Gastrocnemius medialis (tissue), 4 donors: ENCODE results near the gene MEGF11.

Experiments
- POLR2A ChIP-seq, 2 donors: fragments of 450-650 bp; IDR thresholded peaks; one replicate each; pipeline ENCODE4 v1.6.1; 2017; ENCODE audit warnings: antibody characterized with exemption in 2 of 2, mild to moderate bottlenecking in 2 of 2, moderate library complexity in 2 of 2
- TF ChIP-seq, protein P1 (sequence below), 5 experiments: fragments of 450-650 bp in 3 of 5; fragments of 200-600 bp in 2 of 5; sonication (generic) in 2 of 5; IDR thresholded peaks in 4 of 5; conservative IDR thresholded peaks in 1 of 5; 1 replicate in 4 of 5; 2 replicates in 1 of 5; pipeline ENCODE4 v1.5.1; 2016 to 2019; ENCODE audit warnings: antibody characterized with exemption in 5 of 5, mild to moderate bottlenecking in 3 of 5, moderate library complexity in 3 of 5

DNA sequence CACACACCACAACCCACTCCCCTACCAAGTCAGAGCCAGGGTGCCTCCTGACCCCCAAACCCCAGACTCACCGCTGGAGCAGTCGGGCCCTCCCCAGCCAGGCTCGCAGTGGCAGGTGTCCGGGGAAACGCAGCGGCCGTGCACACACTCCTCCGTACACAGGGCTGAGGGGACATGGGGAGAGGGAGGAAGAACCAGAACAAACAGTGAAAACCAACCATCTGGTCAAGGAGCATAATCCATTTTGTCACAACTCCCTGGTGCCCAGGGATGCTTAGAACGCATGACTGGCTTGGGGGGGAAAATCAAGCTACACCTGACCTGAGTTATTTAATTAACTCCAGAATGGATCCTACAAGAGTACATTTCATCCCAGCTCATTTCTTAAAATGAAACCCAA, 159.2 kb downstream of the MEGF11 start:
- TF ChIP-seq, protein P1, sequence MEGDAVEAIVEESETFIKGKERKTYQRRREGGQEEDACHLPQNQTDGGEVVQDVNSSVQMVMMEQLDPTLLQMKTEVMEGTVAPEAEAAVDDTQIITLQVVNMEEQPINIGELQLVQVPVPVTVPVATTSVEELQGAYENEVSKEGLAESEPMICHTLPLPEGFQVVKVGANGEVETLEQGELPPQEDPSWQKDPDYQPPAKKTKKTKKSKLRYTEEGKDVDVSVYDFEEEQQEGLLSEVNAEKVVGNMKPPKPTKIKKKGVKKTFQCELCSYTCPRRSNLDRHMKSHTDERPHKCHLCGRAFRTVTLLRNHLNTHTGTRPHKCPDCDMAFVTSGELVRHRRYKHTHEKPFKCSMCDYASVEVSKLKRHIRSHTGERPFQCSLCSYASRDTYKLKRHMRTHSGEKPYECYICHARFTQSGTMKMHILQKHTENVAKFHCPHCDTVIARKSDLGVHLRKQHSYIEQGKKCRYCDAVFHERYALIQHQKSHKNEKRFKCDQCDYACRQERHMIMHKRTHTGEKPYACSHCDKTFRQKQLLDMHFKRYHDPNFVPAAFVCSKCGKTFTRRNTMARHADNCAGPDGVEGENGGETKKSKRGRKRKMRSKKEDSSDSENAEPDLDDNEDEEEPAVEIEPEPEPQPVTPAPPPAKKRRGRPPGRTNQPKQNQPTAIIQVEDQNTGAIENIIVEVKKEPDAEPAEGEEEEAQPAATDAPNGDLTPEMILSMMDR (IDR thresholded peaks at IDR 0.05 in 4 of 5, conservative IDR thresholded peaks at IDR 0.05 in 1 of 5), result no peak
- TF ChIP-seq POLR2A (IDR thresholded peaks at IDR 0.05), result no peak
